8988T (cell line): ENCODE measurements around the gene BMPR1A.
"Not testable (repeated sequence)": the region's sequence is repeated elsewhere in the genome, so short reads cannot be mapped to it uniquely, and the experiment has no call there.

Experiments
- DNase-seq: peaks from one replicate; pipeline ENCODE4 v3.0.0; 2011

Gene BMPR1A

GRCh38 chr10:86898511-86898910 is 142.1 kb downstream of the BMPR1A start:
- no peak for DNase-seq

- DNase-seq, result no peak
These were observed 142.7 kb downstream of the BMPR1A start for GRCh38 chr10:86899132-86899531.

- peak; percentile 37 for DNase-seq
These were observed 143.4 kb downstream of the BMPR1A start for GRCh38 chr10:86899670-86900276.

GRCh38 chr10:86900955-86901354 is 144.5 kb downstream of the BMPR1A start:
- DNase-seq, result no peak

GRCh38 chr10:86904600-86904999 is 148.2 kb downstream of the BMPR1A start:
- no peak for DNase-seq

GRCh38 chr10:86905429-86905828 is 149.0 kb downstream of the BMPR1A start:
- DNase-seq, result no peak

GRCh38 chr10:86914734-86915133 is 158.3 kb downstream of the BMPR1A start:
- DNase-seq, result no peak

- DNase-seq, result no peak
These were observed 161.6 kb downstream of the BMPR1A start for GRCh38 chr10:86918022-86918471.

GRCh38 chr10:86922553-86922961 is 166.1 kb downstream of the BMPR1A start:
- DNase-seq, result no peak

- no peak for DNase-seq
These were observed 173.3 kb downstream of the BMPR1A start for GRCh38 chr10:86929468-86930380.

GRCh38 chr10:86931872-86932271 is 175.5 kb downstream of the BMPR1A start:
- DNase-seq, result no peak

GRCh38 chr10:86932674-86933073 is 176.3 kb downstream of the BMPR1A start:
- no peak for DNase-seq

GRCh38 chr10:86934162-86934711 is 177.8 kb downstream of the BMPR1A start:
- DNase-seq, result not testable (repeated sequence)

GRCh38 chr10:86936661-86937501 is 180.5 kb downstream of the BMPR1A start:
- no peak for DNase-seq

- DNase-seq, result no peak
These were observed 181.2 kb downstream of the BMPR1A start for GRCh38 chr10:86937502-86938154.

GRCh38 chr10:86938260-86938659 is 181.8 kb downstream of the BMPR1A start:
- no peak for DNase-seq

GRCh38 chr10:86940076-86940475 is 183.7 kb downstream of the BMPR1A start:
- not testable (repeated sequence) for DNase-seq

GRCh38 chr10:86940677-86941076 is 184.3 kb downstream of the BMPR1A start:
- no peak for DNase-seq

GRCh38 chr10:86941426-86941825 is 185.0 kb downstream of the BMPR1A start:
- no peak for DNase-seq

- no peak for DNase-seq
These were observed 185.6 kb downstream of the BMPR1A start for GRCh38 chr10:86941991-86942421.

- DNase-seq, result no peak
These were observed 186.3 kb downstream of the BMPR1A start for GRCh38 chr10:86942441-86943315.
